Tongue (tissue), 2 donors: Measurements from ENCODE around the gene PAPOLG. TPM values are rescaled to one million over a fixed set of nuclear protein-coding genes. Genes with fewer than 3 reads are reported as not detected.

Experiments
- DNase-seq: peaks from one replicate; pipeline ENCODE4 v3.0.0-alpha.2; 2015
- total RNA-seq: library from RNA; depleted of rRNA; stranded (reverse); fragments of >200 nt; gene quantifications from one replicate; pipeline ENCODE4 v1.2.3, GENCODE V29; 2014

Gene PAPOLG
- total RNA-seq, result 19.1 TPM

DNA sequence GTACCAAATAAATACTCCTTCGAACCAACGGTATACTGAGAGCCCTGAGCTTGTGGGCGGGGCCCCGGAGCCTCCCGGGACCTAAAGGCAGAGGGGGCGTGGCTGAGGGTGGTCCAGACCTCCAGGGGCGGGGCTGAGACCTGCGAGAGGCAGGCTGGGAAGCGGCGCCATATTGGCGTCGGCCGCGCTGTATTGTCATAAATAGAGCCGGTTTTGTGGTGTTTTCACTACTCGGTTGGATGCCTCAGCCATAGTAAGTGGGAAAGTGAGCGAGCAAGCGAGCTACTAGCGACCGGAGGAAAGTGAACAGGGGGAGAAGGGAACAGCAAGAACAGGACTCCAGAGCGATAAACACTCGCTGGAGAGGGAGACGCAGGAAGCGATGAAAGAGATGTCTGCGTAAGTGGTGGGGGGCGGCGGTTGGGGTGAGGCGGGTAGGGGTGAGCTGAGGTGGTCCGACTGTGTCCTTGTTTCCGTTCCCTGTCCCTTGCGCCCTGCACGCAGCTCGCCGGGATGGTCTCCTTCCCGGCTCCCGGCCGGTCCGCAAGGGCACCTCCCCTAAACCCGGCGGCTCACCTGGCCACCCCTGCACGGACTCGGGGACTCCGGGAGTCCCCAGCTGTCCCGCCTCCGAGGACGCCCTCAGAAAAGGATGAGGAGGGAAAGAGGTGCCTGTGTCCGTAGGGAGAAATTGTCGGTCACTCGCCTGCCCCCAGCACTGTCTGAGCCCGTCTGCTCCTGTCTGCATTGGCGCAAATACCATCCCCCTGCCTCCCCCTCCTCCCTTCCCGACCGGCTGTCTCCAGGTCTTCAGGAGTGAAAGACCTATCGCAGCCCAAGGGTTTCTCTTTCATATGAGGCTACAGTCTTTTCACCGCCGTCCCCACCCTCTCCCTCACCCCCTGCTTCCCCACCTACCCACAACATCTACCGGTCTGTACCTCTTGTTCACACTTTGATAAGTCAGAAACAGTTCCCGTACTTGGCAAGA, at the start of gene PAPOLG:
Gene PAPOLG (plus strand): TSS at position 172 of the 991 bp plus-strand sequence. CDS start 211 bp downstream, at position 383.
- DNase-seq, result peak; percentile 97

DNA sequence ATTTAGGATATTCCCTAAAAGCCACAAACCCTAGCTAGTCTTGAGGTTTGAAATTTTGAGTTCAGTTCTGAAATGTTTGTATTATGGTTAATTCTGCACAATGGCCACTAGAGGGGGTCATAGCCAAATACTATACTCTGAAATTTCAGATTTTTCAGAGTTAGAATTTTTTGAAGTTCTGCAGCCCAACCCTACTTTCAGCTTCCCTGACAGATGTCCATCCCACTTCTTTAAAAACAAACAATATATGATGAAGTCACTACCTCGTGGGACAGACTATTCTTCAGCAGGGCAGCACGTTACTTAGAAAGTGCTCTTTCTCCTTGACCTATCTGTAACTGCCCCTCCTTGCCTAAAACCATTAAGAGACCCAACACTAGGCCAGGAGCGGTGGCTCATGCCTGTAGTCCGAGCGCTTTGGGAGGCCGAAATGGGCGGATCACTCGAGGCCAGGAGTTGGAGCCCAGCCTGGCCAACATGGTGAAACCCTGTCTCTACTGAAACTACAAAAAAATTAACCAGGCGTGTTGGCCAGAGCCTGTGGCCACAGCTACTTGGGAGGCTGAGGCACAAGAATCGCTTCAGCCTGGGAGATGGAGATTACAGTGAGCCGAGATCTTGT, 48.2 kb upstream of the PAPOLG start:
- peak; percentile 69 for DNase-seq

GRCh38 chr2:60708630-60709320, 47.3 kb upstream of the PAPOLG start:
- DNase-seq, result no peak

DNA sequence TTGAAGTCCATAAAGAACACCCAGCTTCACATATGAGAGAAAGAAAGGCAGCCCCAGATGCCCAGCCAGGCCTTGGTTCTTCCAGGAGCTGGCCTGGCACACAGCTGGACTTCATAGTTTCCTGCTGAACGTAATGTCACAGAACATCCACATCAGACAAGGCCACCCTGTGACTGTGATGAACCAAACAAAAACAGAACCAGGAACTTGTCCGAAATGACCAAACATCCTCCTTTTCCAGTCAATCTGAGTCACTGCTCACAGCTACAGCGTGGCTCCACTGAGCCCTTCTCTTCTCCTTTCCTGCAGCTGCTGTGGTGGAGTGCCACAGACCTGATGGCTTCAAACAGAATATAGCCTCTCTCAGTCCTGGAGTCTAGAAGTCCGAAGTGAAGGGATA, 45.4 kb upstream of the PAPOLG start:
- peak; percentile 12 for DNase-seq

DNA sequence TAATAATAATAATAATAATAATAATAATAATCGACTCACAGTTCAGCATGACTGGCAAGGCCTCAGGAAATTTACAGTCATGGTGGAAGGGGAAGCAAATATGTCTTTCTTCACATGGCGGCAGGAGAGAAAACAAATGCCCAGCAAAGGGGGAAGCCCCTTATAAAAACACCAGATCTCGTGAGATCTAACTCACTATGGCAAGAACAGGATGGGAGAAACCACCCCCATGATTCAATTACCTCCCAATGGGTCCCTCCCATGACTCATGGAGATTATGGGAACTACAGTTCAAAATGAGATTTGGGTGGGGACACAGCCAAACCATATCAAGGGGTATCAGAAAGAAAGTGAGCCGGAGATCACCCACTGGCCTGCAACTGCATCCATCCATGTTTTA, 40.5 kb upstream of the PAPOLG start:
- no peak for DNase-seq

GRCh38 chr2:60717691-60718090, 38.4 kb upstream of the PAPOLG start:
- no peak for DNase-seq

DNA sequence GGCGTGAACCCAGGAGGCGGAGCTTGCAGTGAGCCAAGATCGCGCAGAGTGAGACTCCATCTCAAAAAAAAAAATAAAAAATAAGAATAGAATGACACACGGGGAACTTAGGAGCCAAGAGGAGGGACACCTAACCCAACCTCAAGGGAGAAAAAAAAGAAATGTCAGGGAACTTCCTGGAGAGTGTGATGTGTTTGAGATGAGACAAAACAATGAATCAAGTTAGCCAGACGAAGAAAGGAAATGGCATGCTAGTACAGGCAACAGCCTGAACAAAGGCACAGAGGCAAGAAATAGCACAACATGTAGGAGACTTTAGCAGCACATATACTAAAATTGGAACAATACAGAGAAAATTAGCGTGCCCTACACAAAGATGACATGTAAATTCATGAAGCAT, 36.7 kb upstream of the PAPOLG start:
- no peak for DNase-seq

- DNase-seq, result no peak
These were observed 30.6 kb upstream of the PAPOLG start for GRCh38 chr2:60725466-60725865.

DNA sequence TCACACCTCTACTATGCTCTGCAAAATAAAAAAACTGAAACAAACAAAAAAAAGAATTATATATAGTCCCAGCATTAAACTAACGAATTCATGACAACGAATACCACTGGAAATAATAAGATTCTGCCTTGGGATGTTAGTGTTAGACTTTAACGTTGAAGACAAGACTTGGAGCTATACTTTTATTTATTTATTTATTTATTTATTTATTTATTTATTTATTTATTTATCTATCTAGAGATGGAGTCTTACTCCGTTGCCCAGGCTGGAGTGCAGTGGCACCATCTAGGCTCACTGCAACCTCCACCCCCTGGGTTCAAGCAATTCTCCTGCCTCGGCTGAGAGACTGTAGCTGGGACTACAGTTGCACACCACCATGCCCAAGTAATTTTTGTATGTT, 27.2 kb upstream of the PAPOLG start:
- DNase-seq, result no peak

GRCh38 chr2:60735496-60736250, 20.4 kb upstream of the PAPOLG start:
- DNase-seq, result peak; percentile 14

DNA sequence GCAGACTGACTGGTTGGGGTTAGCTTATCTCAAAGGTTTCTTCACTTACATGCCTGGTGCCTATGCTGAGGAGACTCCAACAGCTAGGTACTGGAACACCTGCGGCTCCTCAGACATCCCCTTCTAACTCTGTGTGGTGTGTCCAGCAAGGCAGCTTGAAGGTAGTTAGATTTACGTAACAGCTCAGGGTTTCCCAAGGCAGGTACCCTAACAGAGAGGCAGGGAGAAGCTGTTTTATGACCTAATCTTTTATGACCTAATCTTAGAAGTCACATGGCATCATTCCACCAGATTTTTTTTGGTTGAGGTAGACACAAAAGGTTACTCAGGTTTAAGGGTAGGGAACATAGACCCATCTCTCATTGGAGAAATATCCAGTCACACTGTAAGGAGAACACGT, 17.4 kb upstream of the PAPOLG start:
- DNase-seq, result no peak

DNA sequence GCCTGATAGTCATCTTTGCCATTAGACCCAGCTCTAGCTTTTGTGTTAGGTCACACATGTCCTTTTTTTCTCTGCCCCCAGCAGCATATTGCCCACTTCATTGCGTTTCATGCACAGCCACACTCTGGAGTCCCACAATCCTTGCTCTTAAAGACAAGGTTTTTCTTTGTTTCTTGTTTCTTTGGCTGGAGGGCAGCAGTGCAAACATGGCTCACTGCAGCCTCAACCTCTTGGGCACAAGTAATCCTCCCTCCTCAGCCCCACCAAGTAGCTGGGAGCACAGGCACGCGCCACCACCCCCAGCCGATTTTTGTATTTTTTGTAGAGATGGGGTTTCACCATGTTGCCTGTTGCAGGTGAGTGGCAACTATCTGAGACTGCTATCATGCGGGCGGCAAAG, 16.9 kb upstream of the PAPOLG start:
- DNase-seq, result no peak

DNA sequence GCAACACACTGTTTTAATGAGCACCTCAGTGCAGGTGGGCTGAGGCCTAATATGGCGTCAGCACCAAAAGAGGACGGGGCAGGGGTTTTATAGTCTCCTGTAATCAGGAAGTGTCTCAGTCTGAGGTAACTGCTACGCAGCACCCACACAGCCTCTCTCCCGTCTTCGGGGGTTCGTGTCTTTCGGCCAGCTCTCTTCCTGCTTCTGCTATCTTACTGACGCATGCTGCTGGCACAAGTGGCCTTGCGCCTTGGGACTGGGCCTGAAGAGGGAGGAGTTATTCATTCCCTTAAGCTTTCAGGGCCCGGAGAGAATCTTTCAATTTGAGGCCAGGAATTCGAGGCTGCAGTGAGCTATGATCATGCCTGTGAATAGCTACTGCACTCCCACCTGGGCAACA, 14.5 kb upstream of the PAPOLG start:
- DNase-seq, result no peak

- DNase-seq, result no peak
These were observed 13.6 kb upstream of the PAPOLG start for GRCh38 chr2:60742419-60742818.

DNA sequence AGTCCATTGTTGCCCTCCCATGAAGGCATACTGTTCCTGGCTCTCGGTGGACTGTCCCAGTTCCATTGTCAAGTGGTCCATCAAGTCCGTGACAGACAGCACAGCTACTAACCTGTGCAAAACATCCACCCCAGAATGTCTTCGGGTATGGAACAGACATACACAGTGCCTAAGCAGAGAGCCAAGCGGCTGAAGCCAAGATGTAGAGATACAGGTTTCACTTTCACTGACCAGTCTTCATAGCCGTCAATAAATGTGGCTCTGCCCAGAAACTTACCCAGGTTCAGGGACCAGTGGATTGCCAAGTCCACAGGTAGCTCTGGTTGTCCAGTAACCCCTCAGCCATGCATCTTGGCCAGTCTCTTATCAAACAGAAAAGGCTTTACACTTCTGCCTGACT, 10.7 kb upstream of the PAPOLG start:
- no peak for DNase-seq

DNA sequence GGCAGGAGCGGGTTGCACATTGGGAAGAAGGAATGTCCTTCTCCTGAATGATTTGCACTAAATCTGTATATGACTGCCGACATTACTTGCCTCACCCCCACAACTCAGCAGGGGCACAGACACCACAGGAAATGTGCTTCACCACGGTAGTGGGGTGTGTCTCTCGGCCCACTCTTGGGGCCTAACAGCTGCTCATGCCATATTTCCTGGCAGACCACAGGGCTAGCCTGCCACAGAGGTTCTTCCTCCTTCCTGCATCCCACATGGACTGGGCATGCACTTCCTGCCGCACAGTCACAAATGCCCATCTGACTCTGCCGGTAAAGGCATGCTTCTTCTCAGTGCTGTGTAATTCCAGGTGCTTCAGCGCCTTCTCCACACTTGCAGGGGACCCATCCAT, 10.3 kb upstream of the PAPOLG start:
- DNase-seq, result peak; percentile 29

- DNase-seq, result peak; percentile 87
These were observed 9.8 kb upstream of the PAPOLG start for GRCh38 chr2:60746318-60746717.

DNA sequence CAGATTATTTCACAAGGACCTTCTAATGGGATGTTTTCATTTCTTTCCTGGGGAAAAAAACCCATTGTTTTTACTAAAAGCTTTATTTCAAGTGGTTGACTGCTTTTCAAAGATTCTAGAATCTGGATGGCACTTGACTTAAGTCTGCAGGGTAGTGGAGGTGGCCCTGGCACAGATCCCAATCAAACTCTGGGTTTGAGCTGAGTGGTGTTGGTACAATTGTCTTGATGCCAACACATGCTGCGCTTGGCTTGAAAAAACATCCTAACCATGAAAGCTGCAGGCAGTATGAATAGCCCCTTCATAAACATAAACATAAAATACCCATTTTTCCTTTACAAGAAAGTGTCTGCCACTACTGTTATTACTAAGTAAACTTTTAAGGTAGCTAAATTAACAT, 3.6 kb downstream of the PAPOLG start:
- DNase-seq, result peak; percentile 15

DNA sequence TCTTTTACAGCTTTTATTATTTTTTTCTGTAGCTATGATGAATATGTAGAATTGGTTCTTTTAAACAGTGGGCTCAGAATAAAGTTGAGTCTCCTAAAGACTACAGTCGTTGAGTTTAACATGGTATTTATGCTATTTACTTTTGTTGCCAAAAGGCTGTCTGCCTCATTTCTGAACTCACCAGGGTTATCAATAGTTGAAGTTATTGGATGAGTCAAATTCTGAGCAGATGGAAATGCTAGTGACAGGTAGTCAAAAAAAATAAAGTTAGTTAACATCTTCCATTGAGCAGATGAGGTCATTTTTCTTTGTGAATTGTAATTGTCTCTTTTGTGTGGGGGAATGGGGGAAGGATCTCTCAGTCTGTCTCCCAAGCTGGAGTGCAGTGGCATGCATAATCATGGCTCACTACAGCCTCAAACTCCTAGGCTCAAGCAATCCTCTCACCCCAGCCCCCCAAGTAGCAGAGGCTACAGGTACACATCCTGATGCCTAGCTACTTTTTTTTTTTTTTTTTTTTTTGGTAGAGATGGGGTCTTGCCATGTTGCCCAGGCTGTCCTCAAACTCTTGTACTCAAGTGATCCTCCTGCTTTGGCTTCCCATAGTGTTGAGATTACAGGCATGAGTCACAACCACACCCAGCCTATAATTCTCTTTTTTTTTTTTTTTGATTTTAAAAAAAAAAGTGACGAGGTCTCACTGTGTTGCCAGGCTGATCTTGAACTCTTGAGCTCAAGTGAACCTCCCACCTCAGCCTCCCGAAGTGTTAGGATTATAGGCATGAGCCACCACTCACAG, 8.9 kb downstream of the PAPOLG start:
- no peak for DNase-seq

GRCh38 chr2:60766283-60766682, 10.2 kb downstream of the PAPOLG start:
- no peak for DNase-seq

DNA sequence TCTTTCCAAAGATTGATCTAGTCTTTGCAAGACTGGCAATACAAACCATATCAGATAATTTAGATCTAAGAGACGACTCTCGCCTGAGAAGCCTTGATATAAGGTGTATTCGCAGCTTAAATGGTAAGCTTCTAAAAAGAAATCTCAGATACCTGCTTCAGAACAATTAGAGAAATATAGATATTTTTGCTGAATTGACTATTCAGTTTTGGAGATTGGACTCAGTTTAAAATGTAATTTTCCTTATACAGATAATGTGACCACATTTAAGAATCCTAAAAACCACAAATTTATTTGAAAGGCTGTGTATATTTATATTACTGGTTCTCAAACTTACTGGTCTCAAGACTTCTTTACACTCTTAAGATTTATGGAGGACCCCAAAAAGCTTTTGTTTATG, 15.4 kb downstream of the PAPOLG start:
- DNase-seq, result no peak
